PC-3 (cell line): ENCODE results near the gene SPC24.

Experiments used
- CTCF ChIP-seq: fragments of 300-600 bp; sonication (generic); conservative IDR thresholded peaks from 2 replicates; pipeline ENCODE4 v1.5.1; 2017; ENCODE audit warnings: antibody characterized with exemption, low read depth, mild to moderate bottlenecking, low read length
- EZH2phosphoT487 ChIP-seq: fragments of 300-600 bp; sonication (generic); IDR thresholded peaks from 2 replicates; pipeline ENCODE4 v1.6.1; 2018; ENCODE audit warnings: mild to moderate bottlenecking, antibody characterized with exemption, low read length, borderline replicate concordance

DNA sequence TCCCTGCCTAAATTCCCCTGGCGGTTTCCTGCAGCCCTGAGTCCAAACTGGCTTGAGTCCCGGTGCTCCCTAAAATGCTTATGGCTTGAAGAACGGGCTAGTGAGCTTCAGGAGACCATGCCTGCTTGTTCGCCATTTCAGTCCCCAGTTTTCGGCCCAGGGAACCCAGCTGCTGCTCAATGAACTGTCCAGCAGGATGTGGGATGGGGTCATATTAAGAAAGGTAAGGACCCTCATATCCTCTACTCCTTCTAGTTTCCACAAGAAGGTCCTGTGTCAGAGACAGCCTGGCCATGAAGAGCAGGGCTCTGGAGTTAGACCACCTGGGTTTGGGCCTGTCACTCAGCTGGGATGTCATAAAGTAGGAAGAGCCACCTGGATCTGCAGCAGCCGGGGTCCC, 17.0 kb upstream of the SPC24 start:
- TF ChIP-seq CTCF (no peak), EZH2phosphoT487 (no peak)
